Spleen (tissue), 7 donors: ENCODE measurements around the gene TMEM72.

Source experiments
- CTCF ChIP-seq, 11 experiments: fragments of 200-600 bp in 7 of 11; fragments of 450-650 bp in 4 of 11; sonication (generic) in 4 of 11; IDR thresholded peaks in 8 of 11; conservative IDR thresholded peaks in 3 of 11; 1 replicate in 7 of 11; 2 replicates in 4 of 11; pipeline versions ENCODE4 v1.4.0 to v1.8.0; 2016 to 2021; ENCODE audit warnings: antibody characterized with exemption in 11 of 11, inconsistent platforms in 4 of 11, mild to moderate bottlenecking in 1 of 11
- POLR2A ChIP-seq, 3 donors: fragments of 450-650 bp; IDR thresholded peaks; one replicate each; pipeline ENCODE4 v1.5.1; 2017; ENCODE audit warnings: antibody characterized with exemption in 3 of 3, mild to moderate bottlenecking in 1 of 3
- donor health status: DM: no; HTN: no; CAD: no; lungs with moderate emphysema.
- donor health status: DM: no; HTN: no; CAD: no.
- donor health status: DM: no; HTN: no; CAD: no.

- TF ChIP-seq CTCF (IDR thresholded peaks at IDR 0.05 in 8 of 11, conservative IDR thresholded peaks at IDR 0.05 in 3 of 11) = no peak
- TF ChIP-seq POLR2A (IDR thresholded peaks at IDR 0.05) = no peak
These were observed 48.9 kb downstream of the TMEM72 start for GRCh38 chr10:44960088-44960460.
